ENCODE measurements around the gene RUSF1.
A peak's percentile ranks its signal among the peaks of the same experiment; 100 is the strongest.
"Not testable (repeated sequence)": the region's sequence is repeated elsewhere in the genome, so short reads cannot be mapped to it uniquely, and the experiment has no call there.

Gene RUSF1

DNA sequence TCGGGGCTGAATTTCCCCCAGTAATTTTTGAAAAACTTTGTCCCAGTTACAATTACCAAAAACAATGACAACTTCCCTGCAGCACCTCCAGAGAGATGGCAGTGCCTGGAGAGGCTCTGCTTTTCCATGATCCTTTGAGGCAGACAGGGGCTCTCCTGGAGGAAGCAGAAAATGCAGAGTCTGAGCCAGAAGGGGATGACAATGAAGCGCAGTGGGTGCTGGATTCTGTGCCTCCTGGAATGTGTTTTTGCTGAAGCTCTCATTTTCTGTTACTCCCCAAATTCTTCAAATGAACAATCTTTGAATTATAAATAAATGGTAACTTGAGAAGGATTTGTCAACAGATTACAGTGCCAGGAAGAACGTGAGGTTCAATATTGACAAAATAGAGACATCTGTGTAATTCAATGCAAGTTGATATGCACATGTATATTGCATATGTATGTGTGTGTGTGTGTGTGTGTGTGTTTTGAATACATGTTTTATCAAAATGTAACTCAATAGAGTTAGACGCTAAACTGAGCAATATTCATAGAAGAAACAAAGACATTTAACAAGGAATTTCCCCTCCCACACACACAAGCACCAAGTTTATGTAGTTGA, 9.7 kb upstream of the RUSF1 start:
- DNase-seq (ENCODE audit: low read depth in 1 of 2, low spot score in 1 of 2): no peak

DNA sequence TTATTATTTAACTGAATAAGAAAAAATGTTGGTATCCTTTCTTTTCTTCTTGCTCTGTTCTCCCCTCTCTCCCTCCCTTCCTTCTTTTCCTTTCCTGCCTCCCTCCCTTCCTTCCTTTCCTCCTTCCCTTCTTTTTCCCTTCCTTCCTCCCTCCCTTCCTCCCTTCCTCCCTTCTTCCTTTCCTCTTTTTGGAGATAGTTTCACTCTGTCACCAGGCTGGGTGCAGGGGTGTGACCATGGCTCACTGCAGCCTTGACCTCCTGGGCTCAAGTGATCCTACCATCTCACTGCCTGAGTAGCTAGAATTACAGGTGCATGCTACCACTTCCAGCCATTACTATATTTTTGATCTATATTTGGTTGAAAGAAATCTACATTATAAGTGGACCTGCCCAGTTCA, 5.7 kb upstream of the RUSF1 start:
- no peak for DNase-seq (ENCODE audit: low read depth in 1 of 2, low spot score in 1 of 2)

DNA sequence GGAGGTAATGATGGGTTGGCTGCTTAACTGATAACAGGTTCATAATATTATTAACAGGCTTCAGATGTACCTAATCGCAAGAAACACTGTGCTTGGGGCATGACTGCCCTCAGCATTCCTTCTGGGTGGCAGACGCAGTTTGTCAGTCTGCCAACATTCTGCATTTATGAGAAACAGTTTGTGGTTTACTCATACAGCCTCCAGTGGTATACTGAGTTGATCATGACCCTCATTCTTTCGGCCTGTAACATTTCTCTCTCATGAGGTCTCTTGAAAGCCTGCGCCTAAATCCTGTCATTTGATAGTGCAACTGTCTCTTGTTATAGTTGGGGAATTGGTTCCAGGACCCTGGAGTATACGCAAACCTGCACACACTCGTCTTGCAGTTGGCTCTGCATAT, 4.9 kb upstream of the RUSF1 start:
- DNase-seq (ENCODE audit: low read depth in 1 of 2, low spot score in 1 of 2): no peak

DNA sequence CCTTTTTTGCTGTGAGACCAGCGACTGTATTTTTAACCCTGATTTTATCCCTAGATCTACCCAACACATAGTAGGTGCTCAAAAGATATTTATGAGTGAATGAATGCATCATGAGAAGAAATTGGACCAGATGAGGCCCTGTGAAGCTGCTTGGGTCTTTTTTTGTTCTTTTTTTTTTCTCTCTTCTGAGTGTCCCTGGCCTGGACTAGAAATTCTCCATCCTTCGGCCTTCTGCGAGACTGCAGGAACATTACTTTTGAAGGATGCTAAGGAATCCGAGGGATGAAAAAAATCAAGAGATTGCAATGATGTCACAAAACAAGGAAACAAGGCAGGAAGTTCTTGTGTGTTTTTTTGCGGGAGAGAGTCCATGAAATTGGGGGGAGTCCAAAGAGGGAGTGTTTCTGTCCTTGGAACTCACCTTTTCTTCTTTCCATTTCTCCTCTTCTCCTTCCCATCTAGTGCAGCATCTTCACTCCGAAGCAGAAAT, 560 bp upstream of the RUSF1 start:
- no peak for DNase-seq (ENCODE audit: low read depth in 1 of 2, low spot score in 1 of 2)

DNA sequence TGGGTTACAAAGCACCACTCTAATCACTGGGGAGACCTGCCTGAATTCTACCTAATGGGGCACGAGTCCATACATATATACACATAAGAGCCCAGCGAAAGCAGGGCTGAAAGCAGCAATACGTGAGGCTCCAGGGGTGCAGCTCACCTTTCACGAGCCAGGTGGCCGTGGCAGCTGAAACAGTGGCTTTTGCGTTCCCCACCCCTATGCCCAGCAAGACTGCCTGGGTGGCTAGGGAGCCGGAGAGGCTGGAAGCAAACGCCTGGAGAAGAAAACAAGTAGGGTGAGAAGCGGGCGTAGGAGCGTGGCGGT, 618 bp downstream of the RUSF1 start:
- DNase-seq (ENCODE audit: low read depth in 1 of 2, low spot score in 1 of 2): no peak

- DNase-seq (ENCODE audit: low read depth in 1 of 2, low spot score in 1 of 2): no peak
Observed at GRCh38 chr16:31505483-31505882, 2.7 kb downstream of the RUSF1 start.

DNA sequence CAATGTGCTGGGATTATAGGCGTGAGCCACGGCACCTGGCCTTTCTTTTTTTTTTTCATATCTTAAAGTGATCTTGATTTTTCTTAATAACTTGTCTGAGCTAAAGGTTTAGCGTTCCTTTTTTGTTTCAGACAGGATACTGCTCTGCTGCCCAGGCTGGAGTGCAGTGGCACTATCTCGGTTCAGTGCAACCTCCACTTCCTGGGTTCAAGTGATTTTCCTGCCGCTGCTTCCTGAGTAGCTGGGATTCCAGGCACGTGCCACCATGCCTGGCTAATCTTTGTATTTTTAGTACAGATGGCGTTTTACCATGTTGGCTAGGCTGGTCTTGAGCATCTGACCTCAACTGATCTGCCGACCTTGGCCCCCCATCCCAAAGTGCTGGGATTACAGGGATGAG, 4.0 kb downstream of the RUSF1 start:
- DNase-seq (ENCODE audit: low read depth in 1 of 2, low spot score in 1 of 2): no peak

GRCh38 chr16:31503555-31503954, 4.6 kb downstream of the RUSF1 start:
- not testable (repeated sequence) for DNase-seq (ENCODE audit: low read depth in 1 of 2, low spot score in 1 of 2)

- DNase-seq (ENCODE audit: low read depth in 1 of 2, low spot score in 1 of 2): no peak
Observed at GRCh38 chr16:31502981-31503380, 5.2 kb downstream of the RUSF1 start.

- no peak for DNase-seq (ENCODE audit: low read depth in 1 of 2, low spot score in 1 of 2)
Observed at GRCh38 chr16:31501966-31502348, 6.2 kb downstream of the RUSF1 start.

GRCh38 chr16:31501226-31501965, 6.8 kb downstream of the RUSF1 start:
- DNase-seq (ENCODE audit: low read depth in 1 of 2, low spot score in 1 of 2): no peak

GRCh38 chr16:31499928-31500327, 8.3 kb downstream of the RUSF1 start:
- no peak for DNase-seq (ENCODE audit: low read depth in 1 of 2, low spot score in 1 of 2)

DNA sequence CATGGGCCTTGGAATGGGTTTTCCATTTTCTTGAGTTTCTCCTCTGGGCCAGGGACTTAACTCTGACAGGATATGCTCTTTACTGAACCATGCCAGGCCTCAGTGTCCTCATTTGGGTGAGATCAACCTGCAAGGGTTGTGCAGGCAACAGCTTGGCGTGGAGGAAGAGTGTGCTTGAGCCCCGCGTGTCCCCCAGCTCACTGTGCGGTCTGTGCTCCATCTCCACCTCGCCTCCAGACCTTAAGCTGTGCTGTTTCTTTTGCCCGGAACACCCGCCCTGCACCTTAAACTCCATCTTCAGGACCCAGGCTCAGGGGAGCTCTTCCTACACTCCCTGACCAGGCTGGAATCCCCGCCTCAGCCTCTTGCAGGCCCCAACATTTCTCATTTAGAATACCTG, 9.7 kb downstream of the RUSF1 start:
- DNase-seq (ENCODE audit: low read depth in 1 of 2, low spot score in 1 of 2): no peak

DNA sequence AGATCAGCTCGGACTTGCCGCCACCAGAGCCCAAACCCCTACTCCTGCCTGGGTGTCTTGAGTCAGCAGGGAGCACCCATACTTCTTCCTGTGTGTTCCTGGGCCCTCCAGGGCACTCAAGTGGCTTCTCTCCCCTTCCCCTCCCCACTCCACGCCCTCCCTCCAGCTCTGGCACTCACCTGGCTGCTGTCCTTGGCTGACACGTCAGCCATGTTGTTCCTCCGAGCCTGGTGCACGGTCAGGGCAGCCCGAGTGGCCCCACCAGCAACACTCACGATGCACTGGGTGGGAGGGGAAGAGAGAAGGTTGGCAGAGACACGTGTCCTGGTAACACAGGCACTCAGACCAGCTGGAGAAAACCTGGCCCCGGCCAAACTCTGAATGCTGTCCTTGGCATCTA, 11.5 kb downstream of the RUSF1 start:
- no peak for DNase-seq (ENCODE audit: low read depth in 1 of 2, low spot score in 1 of 2)

- no peak for DNase-seq (ENCODE audit: low read depth in 1 of 2, low spot score in 1 of 2)
Observed at GRCh38 chr16:31493506-31494125, 14.6 kb downstream of the RUSF1 start.

- DNase-seq (ENCODE audit: low read depth in 1 of 2, low spot score in 1 of 2): no peak
Observed at GRCh38 chr16:31491778-31492418, 16.3 kb downstream of the RUSF1 start.

GRCh38 chr16:31489616-31490584, 18.3 kb downstream of the RUSF1 start:
- DNase-seq (ENCODE audit: low read depth in 1 of 2, low spot score in 1 of 2): no peak

- DNase-seq (ENCODE audit: low read depth in 1 of 2, low spot score in 1 of 2): no peak
Observed at GRCh38 chr16:31489298-31489564, 19.0 kb downstream of the RUSF1 start.

DNA sequence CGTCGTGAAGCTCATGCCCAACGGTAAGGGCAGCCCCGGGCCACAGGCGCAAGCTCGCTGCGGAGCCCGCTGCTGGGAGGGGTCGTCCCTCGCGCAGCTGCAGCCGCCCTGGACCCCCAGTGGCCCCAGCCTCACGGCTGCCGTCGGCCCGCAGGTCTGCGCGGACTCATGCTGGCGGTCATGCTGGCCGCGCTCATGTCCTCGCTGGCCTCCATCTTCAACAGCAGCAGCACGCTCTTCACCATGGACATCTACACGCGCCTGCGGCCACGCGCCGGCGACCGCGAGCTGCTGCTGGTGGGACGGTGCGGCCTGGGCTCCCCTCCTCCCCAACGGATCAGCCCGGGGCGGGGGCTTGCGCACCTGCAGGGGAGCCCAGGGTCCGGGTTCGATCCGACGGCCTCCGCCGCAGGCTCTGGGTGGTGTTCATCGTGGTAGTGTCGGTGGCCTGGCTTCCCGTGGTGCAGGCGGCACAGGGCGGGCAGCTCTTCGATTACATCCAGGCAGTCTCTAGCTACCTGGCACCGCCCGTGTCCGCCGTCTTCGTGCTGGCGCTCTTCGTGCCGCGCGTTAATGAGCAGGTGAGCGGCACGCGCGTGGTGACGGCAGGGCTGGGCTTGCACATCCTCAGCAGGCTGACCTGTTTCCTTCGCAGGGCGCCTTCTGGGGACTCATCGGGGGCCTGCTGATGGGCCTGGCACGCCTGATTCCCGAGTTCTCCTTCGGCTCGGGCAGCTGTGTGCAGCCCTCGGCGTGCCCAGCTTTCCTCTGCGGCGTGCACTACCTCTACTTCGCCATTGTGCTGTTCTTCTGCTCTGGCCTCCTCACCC, 19.5 kb downstream of the RUSF1 start:
- no peak for DNase-seq (ENCODE audit: low read depth in 1 of 2, low spot score in 1 of 2)

GRCh38 chr16:31487720-31488467, 20.3 kb downstream of the RUSF1 start:
- peak; percentile 46 to 62 for DNase-seq (ENCODE audit: low read depth in 1 of 2, low spot score in 1 of 2)
